Calu3 (cell line): ENCODE measurements around the gene STRAP. TPM values are rescaled to one million over a fixed set of nuclear protein-coding genes. Genes with fewer than 3 reads are reported as not detected.

Source experiments
- BruUV-seq: library from RNA; stranded (reverse); fragments of 400-500 nt; replicated peaks from 2 replicates; lab custom pipeline; 2021; lab: Mats Ljungman, UMichigan
- CTCF ChIA-PET: fragments of 300-600 bp; sonication (Branson Sonifier 250); formaldehyde crosslinking; loops from one replicate; lab custom pipeline; 2022; ENCODE audit warnings: antibody characterized with exemption; lab: Charles Lee
- DNase-seq: peaks from one replicate; pipeline ENCODE4 v3.0.0; 2022
- H3K27ac Mint-ChIP-seq: one replicate; pipeline ENCODE4 v1.8.0; 2022; ENCODE audit warnings: mixed read lengths; ENCODE audit not compliant: unreplicated experiment
- H3K27me3 Mint-ChIP-seq: one replicate; pipeline ENCODE4 v1.8.0; 2022; ENCODE audit warnings: mixed read lengths; ENCODE audit not compliant: unreplicated experiment
- H3K36me3 Mint-ChIP-seq: one replicate; pipeline ENCODE4 v1.8.0; 2022; ENCODE audit warnings: mild to moderate bottlenecking, moderate library complexity, mixed read lengths; ENCODE audit not compliant: insufficient read depth, unreplicated experiment
- H3K4me1 Mint-ChIP-seq: one replicate; pipeline ENCODE4 v1.8.0; 2022; ENCODE audit warnings: mild to moderate bottlenecking, low read depth, mixed read lengths; ENCODE audit not compliant: unreplicated experiment
- H3K4me3 Mint-ChIP-seq: one replicate; pipeline ENCODE4 v1.8.0; 2022; ENCODE audit warnings: mild to moderate bottlenecking, low read depth, moderate library complexity, mixed read lengths; ENCODE audit not compliant: unreplicated experiment
- H3K9me3 Mint-ChIP-seq: one replicate; pipeline ENCODE4 v1.8.0; 2022; ENCODE audit warnings: low read depth, mixed read lengths; ENCODE audit not compliant: unreplicated experiment
- CTCF ChIP-seq: fragments of 200-600 bp; IDR thresholded peaks from one replicate; pipeline ENCODE4 v1.8.0; 2022; ENCODE audit warnings: antibody characterized with exemption; ENCODE audit not compliant: unreplicated experiment
- intact Hi-C: fragments of 100-400 bp; cut with micrococcal nuclease; formaldehyde crosslinking; loops from one replicate; pipeline ENCODE4 v1.10.0; 2022; ENCODE audit not compliant: unreplicated experiment
- total RNA-seq: library from RNA; stranded (reverse); gene quantifications from 2 replicates; pipeline ENCODE4 v1.2.3, GENCODE V29; 2022

Gene STRAP
- total RNA-seq, 1 experiment from 2014 or later, result 124 TPM

GRCh38 chr12:15853877-15854276 lies 28.3 kb upstream of the STRAP start:
- Mint-ChIP-seq H3K4me1 (peaks cover 44% of the 10 kb centered on the region), H3K27me3 (no peaks in the 10 kb centered on the region), H3K9me3 (no peaks in the 10 kb centered on the region), H3K36me3 (no peaks in the 10 kb centered on the region), H3K4me3 (no peak overlapping the region), H3K27ac (no peak overlapping the region)
- no peak for TF ChIP-seq CTCF
- intact Hi-C loops, result loop anchor here (10.0 kb wide), 1 partner anchor 579 kb away; no protein-coding TSS in a partner anchor
- no peak for DNase-seq
- CTCF ChIA-PET, result no interaction called here
- no TSS peak for BruUV-seq

GRCh38 chr12:15854916-15855315 lies 27.3 kb upstream of the STRAP start:
- no peak for DNase-seq
- CTCF ChIA-PET, result interaction anchor here (0.5 to 2.0 kb wide), 6 partner anchors 75 to 1187 kb away, joined by 3 to 10 read pairs (median 4); no protein-coding TSS in a partner anchor
- Mint-ChIP-seq H3K4me3 (no peak overlapping the region), H3K36me3 (no peaks in the 10 kb centered on the region), H3K27me3 (no peaks in the 10 kb centered on the region), H3K9me3 (no peaks in the 10 kb centered on the region), H3K4me1 (peaks cover 44% of the 10 kb centered on the region), H3K27ac (peak overlapping the region; percentile 43)
- no TSS peak for BruUV-seq
- no peak for TF ChIP-seq CTCF
- intact Hi-C loops, result loop anchor here (5.0 to 10.0 kb wide), 2 partner anchors 83 to 580 kb away; no protein-coding TSS in a partner anchor

GRCh38 chr12:15855646-15856045 lies 26.5 kb upstream of the STRAP start:
- Mint-ChIP-seq H3K27me3 (no peaks in the 10 kb centered on the region), H3K4me1 (peaks cover 44% of the 10 kb centered on the region), H3K36me3 (no peaks in the 10 kb centered on the region), H3K9me3 (no peaks in the 10 kb centered on the region), H3K4me3 (no peak overlapping the region), H3K27ac (peak overlapping the region; percentile 43)
- intact Hi-C loops, result loop anchor here (1.0 to 10.0 kb wide), 5 partner anchors 83 to 581 kb away; no protein-coding TSS in a partner anchor
- CTCF ChIA-PET, result interaction anchor here (0.6 to 2.1 kb wide), 7 partner anchors 75 to 323 kb away, joined by 3 to 12 read pairs (median 6); no protein-coding TSS in a partner anchor
- BruUV-seq, result no TSS peak
- no peak for TF ChIP-seq CTCF
- DNase-seq, result no peak

- TF ChIP-seq CTCF, result peak; percentile 69
- Mint-ChIP-seq H3K4me1 (peaks cover 38% of the 10 kb centered on the region), H3K36me3 (no peaks in the 10 kb centered on the region), H3K9me3 (no peaks in the 10 kb centered on the region), H3K27me3 (no peaks in the 10 kb centered on the region), H3K4me3 (no peak overlapping the region), H3K27ac (peak overlapping the region; percentile 43)
- CTCF ChIA-PET, result interaction anchor here (0.6 to 2.1 kb wide), 11 partner anchors 70 to 324 kb away, joined by 3 to 12 read pairs (median 5); no protein-coding TSS in a partner anchor
- intact Hi-C loops, result loop anchor here (1.0 to 10.0 kb wide), 5 partner anchors 84 to 582 kb away; no protein-coding TSS in a partner anchor
- no TSS peak for BruUV-seq
- peak; percentile 70 for DNase-seq
These were observed 25.8 kb upstream of the STRAP start for GRCh38 chr12:15856097-15856982.
